MM.1S (cell line): ENCODE data around the gene GPR143.

Source experiments
- CTCF ChIP-seq: fragments of 300-600 bp; sonication (generic); IDR thresholded peaks from 2 replicates; pipeline ENCODE4 v1.5.1; 2016; ENCODE audit warnings: antibody characterized with exemption, low read length, mixed read lengths
- EZH2phosphoT487 ChIP-seq: fragments of 300-600 bp; sonication (generic); IDR thresholded peaks from 2 replicates; pipeline ENCODE4 v1.6.1; 2018; ENCODE audit warnings: antibody characterized with exemption, low read length

DNA sequence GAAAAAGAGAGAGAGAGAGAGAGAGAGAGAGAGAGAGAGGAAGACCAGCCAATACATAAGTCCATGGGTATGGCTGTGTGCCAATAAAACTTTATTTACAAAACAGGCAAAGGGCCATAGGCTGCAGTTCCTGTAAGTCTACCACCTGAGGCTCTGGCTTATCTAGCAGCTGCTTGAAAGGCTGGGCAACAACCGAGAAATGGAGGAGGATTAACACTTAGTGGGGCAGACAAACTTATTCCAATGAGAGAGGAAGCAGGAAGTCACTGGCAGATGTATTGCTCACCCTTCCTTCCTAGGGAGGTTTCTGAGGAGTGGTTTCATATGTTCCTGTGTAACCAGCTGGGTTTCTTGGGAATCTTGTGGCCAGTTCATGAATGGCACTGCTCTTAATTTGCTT lies 4.7 kb upstream of the GPR143 start:
- TF ChIP-seq CTCF = no peak
- TF ChIP-seq EZH2phosphoT487 = no peak
